HEK293 (cell line): Measurements from ENCODE around the gene RNF223.

Experiments used
- CTCF ChIA-PET: fragments of 350-600 bp; formaldehyde crosslinking; extraction: SDS; loops from one replicate; lab custom pipeline; 2021; ENCODE audit warnings: antibody characterized with exemption; lab: Yijun Ruan, JAX
- POLR2A ChIA-PET: fragments of 300-600 bp; formaldehyde crosslinking; extraction: SDS; loops from one replicate; lab custom pipeline; 2020; ENCODE audit warnings: antibody characterized with exemption, inconsistent platforms; lab: Yijun Ruan, JAX
- H3K27ac ChIP-seq: fragments of 200-500 bp; sonication (Bioruptor generic); 2 replicates; pipeline ENCODE4 v1.5.1; 2014; ENCODE audit warnings: low read depth, low read length, control low read depth, inconsistent platforms; ENCODE audit errors: extremely low read depth
- H3K36me3 ChIP-seq, 2 experiments: fragments of 200-500 bp in 1 of 2; sonication (Bioruptor generic) in 1 of 2; 1 replicate in 1 of 2; 2 replicates in 1 of 2; pipeline ENCODE4 v1.5.1; 2014 to 2017; ENCODE audit warnings: inconsistent platforms in 2 of 2, low read length in 2 of 2; ENCODE audit not compliant: control insufficient read depth in 2 of 2, insufficient read depth in 1 of 2
- H3K4me1 ChIP-seq: fragments of 200-500 bp; sonication (Bioruptor generic); 2 replicates; pipeline ENCODE4 v1.5.1; 2014; ENCODE audit warnings: mild to moderate bottlenecking, low read length, inconsistent platforms; ENCODE audit not compliant: control insufficient read depth, insufficient read depth
- H3K4me3 ChIP-seq: 2 replicates; pipeline ENCODE4 v1.5.1; 2011; ENCODE audit warnings: low read depth, mild to moderate bottlenecking, control low read depth, low read length, moderate library complexity
- H3K9me3 ChIP-seq: fragments of 200-500 bp; sonication (Bioruptor generic); 2 replicates; pipeline ENCODE4 v1.5.1; 2014; ENCODE audit warnings: low read depth, low read length, inconsistent platforms; ENCODE audit not compliant: control insufficient read depth, insufficient read depth
- BCL11B ChIP-seq: fragments of 450-650 bp; formaldehyde crosslinking; IDR thresholded peaks from 2 replicates; pipeline ENCODE4 v1.5.1; 2016; ENCODE audit warnings: low read depth, missing biosample characterization, missing genetic modification characterization
- GLIS1 ChIP-seq: fragments of 450-650 bp; formaldehyde crosslinking; IDR thresholded peaks from 2 replicates; pipeline ENCODE4 v1.5.1; 2016; ENCODE audit warnings: missing biosample characterization, missing genetic modification characterization
- IKZF3 ChIP-seq: fragments of 450-650 bp; IDR thresholded peaks from 2 replicates; pipeline ENCODE4 v1.5.0; 2018; ENCODE audit warnings: missing biosample characterization, mild to moderate bottlenecking, missing genetic modification characterization, moderate library complexity
- KLF16 ChIP-seq: fragments of 450-650 bp; formaldehyde crosslinking; IDR thresholded peaks from 2 replicates; pipeline ENCODE4 v1.5.1; 2017; ENCODE audit warnings: missing biosample characterization, missing genetic modification characterization
- KLF7 ChIP-seq: fragments of 450-650 bp; formaldehyde crosslinking; IDR thresholded peaks from 2 replicates; pipeline ENCODE4 v1.5.1; 2016; ENCODE audit warnings: missing biosample characterization, missing genetic modification characterization, borderline replicate concordance
- KLF8 ChIP-seq: fragments of 450-650 bp; formaldehyde crosslinking; IDR thresholded peaks from 2 replicates; pipeline ENCODE4 v1.5.1; 2016; ENCODE audit warnings: missing biosample characterization, missing genetic modification characterization
- MYNN ChIP-seq: fragments of 450-650 bp; formaldehyde crosslinking; IDR thresholded peaks from 2 replicates; pipeline ENCODE4 v1.5.1; 2016; ENCODE audit warnings: missing biosample characterization, missing genetic modification characterization, borderline replicate concordance
- MZF1 ChIP-seq: fragments of 450-650 bp; formaldehyde crosslinking; IDR thresholded peaks from 2 replicates; pipeline ENCODE4 v1.5.1; 2017; ENCODE audit warnings: missing biosample characterization, missing genetic modification characterization, borderline replicate concordance
- PATZ1 ChIP-seq: fragments of 450-650 bp; formaldehyde crosslinking; IDR thresholded peaks from 2 replicates; pipeline ENCODE4 v1.5.1; 2016; ENCODE audit warnings: missing biosample characterization, missing genetic modification characterization
- PRDM10 ChIP-seq: fragments of 450-650 bp; formaldehyde crosslinking; IDR thresholded peaks from 2 replicates; pipeline ENCODE4 v1.5.1; 2016; ENCODE audit warnings: missing biosample characterization, missing genetic modification characterization
- SP7 ChIP-seq: fragments of 450-650 bp; formaldehyde crosslinking; IDR thresholded peaks from 2 replicates; pipeline ENCODE4 v1.5.1; 2016; ENCODE audit warnings: missing biosample characterization, missing genetic modification characterization
- ZBTB17 ChIP-seq: fragments of 450-650 bp; formaldehyde crosslinking; IDR thresholded peaks from 2 replicates; pipeline ENCODE4 v1.5.1; 2016; ENCODE audit warnings: missing biosample characterization, missing genetic modification characterization
- ZBTB21 ChIP-seq: fragments of 450-650 bp; formaldehyde crosslinking; IDR thresholded peaks from 2 replicates; pipeline ENCODE4 v1.5.1; 2017; ENCODE audit warnings: missing biosample characterization, missing genetic modification characterization
- ZBTB8A ChIP-seq: fragments of 450-650 bp; formaldehyde crosslinking; IDR thresholded peaks from 2 replicates; pipeline ENCODE4 v1.5.1; 2016; ENCODE audit warnings: missing biosample characterization, missing genetic modification characterization
- ZNF169 ChIP-seq: fragments of 450-650 bp; formaldehyde crosslinking; IDR thresholded peaks from 2 replicates; pipeline ENCODE4 v1.5.1; 2016; ENCODE audit warnings: missing biosample characterization, missing genetic modification characterization
- ZNF175 ChIP-seq: fragments of 450-650 bp; formaldehyde crosslinking; IDR thresholded peaks from 2 replicates; pipeline ENCODE4 v1.5.1; 2016; ENCODE audit warnings: missing biosample characterization, missing genetic modification characterization
- ZNF18 ChIP-seq: fragments of 450-650 bp; formaldehyde crosslinking; IDR thresholded peaks from 2 replicates; pipeline ENCODE4 v1.5.1; 2016; ENCODE audit warnings: missing biosample characterization, missing genetic modification characterization
- ZNF514 ChIP-seq: fragments of 450-650 bp; formaldehyde crosslinking; IDR thresholded peaks from 2 replicates; pipeline ENCODE4 v1.5.1; 2016; ENCODE audit warnings: missing biosample characterization, missing genetic modification characterization
- ZNF701 ChIP-seq: fragments of 450-650 bp; formaldehyde crosslinking; IDR thresholded peaks from 2 replicates; pipeline ENCODE4 v1.5.1; 2016; ENCODE audit warnings: missing biosample characterization, missing genetic modification characterization
- ZNF747 ChIP-seq: fragments of 450-650 bp; formaldehyde crosslinking; IDR thresholded peaks from 2 replicates; pipeline ENCODE4 v1.5.1; 2016; ENCODE audit warnings: missing biosample characterization, missing genetic modification characterization
- TF ChIP-seq, protein P1 (sequence below): fragments of 450-650 bp; IDR thresholded peaks from 2 replicates; pipeline ENCODE4 v1.5.1; 2018; ENCODE audit warnings: missing biosample characterization, mild to moderate bottlenecking, missing genetic modification characterization
- TF ChIP-seq, protein P2 (sequence below): fragments of 450-650 bp; formaldehyde crosslinking; IDR thresholded peaks from 2 replicates; pipeline ENCODE4 v1.5.1; 2016; ENCODE audit warnings: missing biosample characterization, missing genetic modification characterization
- TF ChIP-seq, protein P3 (sequence below): fragments of 450-650 bp; formaldehyde crosslinking; IDR thresholded peaks from 2 replicates; pipeline ENCODE4 v1.5.1; 2017; ENCODE audit warnings: missing biosample characterization, missing genetic modification characterization

RNF223 gene

DNA sequence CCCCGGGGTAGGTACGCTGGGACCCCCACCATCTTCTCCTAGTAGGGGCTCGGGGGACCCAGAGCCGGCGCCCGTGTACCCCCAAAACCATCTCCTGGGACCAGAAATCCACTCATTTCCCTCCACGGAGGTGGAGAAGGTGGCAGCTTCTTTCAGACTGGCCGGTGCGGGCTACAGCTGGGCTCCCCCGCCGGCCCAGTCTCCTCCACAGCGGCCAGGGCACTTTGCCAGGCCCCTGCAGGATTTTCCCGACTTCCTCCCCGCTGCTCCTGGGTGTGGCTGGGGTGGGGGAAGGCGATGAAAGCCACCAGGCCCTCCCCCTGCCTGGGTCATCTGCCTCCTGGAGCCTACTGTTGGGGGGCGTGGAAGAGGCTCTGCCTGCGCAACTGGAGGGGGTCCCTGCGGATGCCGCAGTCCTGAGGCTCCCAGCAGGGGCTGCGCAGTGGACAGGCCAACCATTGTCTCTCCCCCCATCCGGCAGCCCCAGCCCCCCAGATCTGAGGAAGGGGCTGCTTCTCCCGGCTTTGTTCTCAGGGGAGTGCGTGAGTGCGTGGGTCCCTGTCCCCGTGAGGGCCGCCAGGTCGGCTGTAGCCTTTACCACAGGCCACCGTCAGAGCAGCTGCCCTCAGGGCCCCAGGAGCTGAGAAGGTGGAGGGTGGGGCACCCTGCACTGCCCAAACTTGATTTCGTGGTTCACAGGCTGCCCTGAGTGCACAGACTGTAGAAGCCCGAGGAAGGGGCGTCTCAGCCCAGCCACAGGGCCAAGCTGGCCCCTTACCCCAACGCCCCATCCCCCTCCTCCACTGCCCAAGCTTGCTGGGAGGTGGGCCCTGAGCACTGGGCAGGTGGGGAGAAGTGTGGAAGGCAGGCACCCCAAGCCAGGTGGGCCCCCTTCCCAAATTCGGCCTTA, 52.8 kb downstream of the RNF223 start:
- H3K36me3 ChIP-seq, result peaks cover 0 to 35% of the 10 kb centered on the region in 2 experiments; a peak in 1 of 3 replicates
- H3K4me3 ChIP-seq, result peak overlapping the region; percentile 71
- H3K4me1 ChIP-seq, result peaks cover 3% of the 10 kb centered on the region; the same call in 1 of the 2 replicates
- ChIA-PET POLR2A (interaction anchor here (0.7 to 5.6 kb wide), 4 partner anchors 19 to 38 kb away, joined by 3 to 44 read pairs (median 9); partner anchors contain the start of gene HES4), CTCF (interaction anchor here (0.7 to 2.4 kb wide), 3 partner anchors 19 to 81 kb away, joined by 4 to 8 read pairs (median 6); no protein-coding TSS in a partner anchor)
- H3K27ac ChIP-seq, result peak overlapping the region; percentile 58; the same call in 1 of the 2 replicates
- no peaks in the 10 kb centered on the region for H3K9me3 ChIP-seq
- TF ChIP-seq ZBTB8A (tag by site-specific recombination) (peak; percentile 50; the same call in 1 of the 2 replicates), GLIS1 (tag by site-specific recombination) (peak; percentile 95), KLF7 (tag by site-specific recombination) (0 out of 2 replicates have a peak, but pooled peaks have one; percentile 91), ZBTB21 (tag by site-specific recombination) (no peak), ZNF747 (tag by site-specific recombination) (no peak), ZBTB17 (tag by site-specific recombination) (no peak), KLF8 (0 out of 2 replicates have a peak, but pooled peaks have one; percentile 10), PRDM10 (peak; percentile 67), MYNN (tag by site-specific recombination) (no peak), ZNF175 (no peak), ZNF701 (no peak), BCL11B (tag by site-specific recombination) (0 out of 2 replicates have a peak, but pooled peaks have one; percentile 62), IKZF3 (tag by site-specific recombination) (peak; percentile 97), KLF16 (0 out of 2 replicates have a peak, but pooled peaks have one; percentile 52), ZNF169 (tag by site-specific recombination) (no peak), MZF1 (no peak), PATZ1 (tag by site-specific recombination) (peak; percentile 78; the same call in 1 of the 2 replicates), ZNF514 (tag by site-specific recombination) (no peak), SP7 (tag by site-specific recombination) (peak; percentile 39), ZNF18 (tag by site-specific recombination) (no peak)
- TF ChIP-seq, protein P1, sequence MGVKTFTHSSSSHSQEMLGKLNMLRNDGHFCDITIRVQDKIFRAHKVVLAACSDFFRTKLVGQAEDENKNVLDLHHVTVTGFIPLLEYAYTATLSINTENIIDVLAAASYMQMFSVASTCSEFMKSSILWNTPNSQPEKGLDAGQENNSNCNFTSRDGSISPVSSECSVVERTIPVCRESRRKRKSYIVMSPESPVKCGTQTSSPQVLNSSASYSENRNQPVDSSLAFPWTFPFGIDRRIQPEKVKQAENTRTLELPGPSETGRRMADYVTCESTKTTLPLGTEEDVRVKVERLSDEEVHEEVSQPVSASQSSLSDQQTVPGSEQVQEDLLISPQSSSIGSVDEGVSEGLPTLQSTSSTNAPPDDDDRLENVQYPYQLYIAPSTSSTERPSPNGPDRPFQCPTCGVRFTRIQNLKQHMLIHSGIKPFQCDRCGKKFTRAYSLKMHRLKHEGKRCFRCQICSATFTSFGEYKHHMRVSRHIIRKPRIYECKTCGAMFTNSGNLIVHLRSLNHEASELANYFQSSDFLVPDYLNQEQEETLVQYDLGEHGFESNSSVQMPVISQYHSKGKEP (tag by site-specific recombination), result no peak
- TF ChIP-seq, protein P2, sequence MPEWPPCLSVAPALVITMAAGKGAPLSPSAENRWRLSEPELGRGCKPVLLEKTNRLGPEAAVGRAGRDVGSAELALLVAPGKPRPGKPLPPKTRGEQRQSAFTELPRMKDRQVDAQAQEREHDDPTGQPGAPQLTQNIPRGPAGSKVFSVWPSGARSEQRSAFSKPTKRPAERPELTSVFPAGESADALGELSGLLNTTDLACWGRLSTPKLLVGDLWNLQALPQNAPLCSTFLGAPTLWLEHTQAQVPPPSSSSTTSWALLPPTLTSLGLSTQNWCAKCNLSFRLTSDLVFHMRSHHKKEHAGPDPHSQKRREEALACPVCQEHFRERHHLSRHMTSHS (tag by site-specific recombination), result no peak
- TF ChIP-seq, protein P3, sequence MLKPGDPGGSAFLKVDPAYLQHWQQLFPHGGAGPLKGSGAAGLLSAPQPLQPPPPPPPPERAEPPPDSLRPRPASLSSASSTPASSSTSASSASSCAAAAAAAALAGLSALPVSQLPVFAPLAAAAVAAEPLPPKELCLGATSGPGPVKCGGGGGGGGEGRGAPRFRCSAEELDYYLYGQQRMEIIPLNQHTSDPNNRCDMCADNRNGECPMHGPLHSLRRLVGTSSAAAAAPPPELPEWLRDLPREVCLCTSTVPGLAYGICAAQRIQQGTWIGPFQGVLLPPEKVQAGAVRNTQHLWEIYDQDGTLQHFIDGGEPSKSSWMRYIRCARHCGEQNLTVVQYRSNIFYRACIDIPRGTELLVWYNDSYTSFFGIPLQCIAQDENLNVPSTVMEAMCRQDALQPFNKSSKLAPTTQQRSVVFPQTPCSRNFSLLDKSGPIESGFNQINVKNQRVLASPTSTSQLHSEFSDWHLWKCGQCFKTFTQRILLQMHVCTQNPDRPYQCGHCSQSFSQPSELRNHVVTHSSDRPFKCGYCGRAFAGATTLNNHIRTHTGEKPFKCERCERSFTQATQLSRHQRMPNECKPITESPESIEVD (tag by site-specific recombination), result no peak
